ENCODE measurements around the gene TBCCD1.
"Not testable (repeated sequence)": the region's sequence is repeated elsewhere in the genome, so short reads cannot be mapped to it uniquely, and the experiment has no call there.

The TBCCD1 gene

GRCh38 chr3:186515125-186515524 lies 52.0 kb downstream of the TBCCD1 start:
- no peak for DNase-seq

- no peak for DNase-seq
These were observed 52.7 kb downstream of the TBCCD1 start for GRCh38 chr3:186514296-186515002.

GRCh38 chr3:186513386-186513785 lies 53.8 kb downstream of the TBCCD1 start:
- no peak for DNase-seq

GRCh38 chr3:186512570-186513302 lies 54.4 kb downstream of the TBCCD1 start:
- DNase-seq, result no peak

GRCh38 chr3:186511702-186512101 lies 55.4 kb downstream of the TBCCD1 start:
- no peak for DNase-seq

- DNase-seq, result no peak
These were observed 55.9 kb downstream of the TBCCD1 start for GRCh38 chr3:186511245-186511644.

- DNase-seq, result no peak
These were observed 56.6 kb downstream of the TBCCD1 start for GRCh38 chr3:186510374-186511079.

- DNase-seq, result peak; percentile 77
These were observed 57.7 kb downstream of the TBCCD1 start for GRCh38 chr3:186509423-186509822.

GRCh38 chr3:186506857-186507256 lies 60.3 kb downstream of the TBCCD1 start:
- DNase-seq, result no peak

GRCh38 chr3:186506191-186506739 lies 60.9 kb downstream of the TBCCD1 start:
- no peak for DNase-seq

- no peak for DNase-seq
These were observed 64.0 kb downstream of the TBCCD1 start for GRCh38 chr3:186502966-186503712.

- no peak for DNase-seq
These were observed 64.8 kb downstream of the TBCCD1 start for GRCh38 chr3:186502138-186502948.

- DNase-seq, result not testable (repeated sequence)
These were observed 67.2 kb downstream of the TBCCD1 start for GRCh38 chr3:186499949-186500348.

GRCh38 chr3:186498022-186498421 lies 69.1 kb downstream of the TBCCD1 start:
- DNase-seq, result not testable (repeated sequence)

GRCh38 chr3:186497608-186498007 lies 69.5 kb downstream of the TBCCD1 start:
- DNase-seq, result no peak

GRCh38 chr3:186496635-186497034 lies 70.5 kb downstream of the TBCCD1 start:
- no peak for DNase-seq
